C4-2B (cell line): ENCODE measurements around the gene PLEKHM2.

ENCODE experiments used
- CTCF ChIP-seq: fragments of 450-650 bp; conservative IDR thresholded peaks from 2 replicates; pipeline ENCODE4 v1.5.1; 2017; ENCODE audit warnings: mild to moderate bottlenecking
- ZFX ChIP-seq: fragments of 450-650 bp; IDR thresholded peaks from 2 replicates; pipeline ENCODE4 v1.6.1; 2017

- TF ChIP-seq CTCF (no peak), ZFX (no peak)
Observed at GRCh38 chr1:15720861-15721260, 36.7 kb downstream of the PLEKHM2 start.
